CD14-positive monocyte (primary cell): ENCODE measurements around the gene TARP.

Experiments used
- DNase-seq, 3 donors: peaks; one replicate each; pipeline ENCODE4 v3.0.0-alpha.2; 2011 to 2022
- H2AFZ ChIP-seq: 2 replicates; pipeline ENCODE4 v1.6.0; 2012; ENCODE audit warnings: mild to moderate bottlenecking, low read depth, low read length, inconsistent platforms; ENCODE audit not compliant: insufficient read depth, poor library complexity, severe bottlenecking
- H3K27ac ChIP-seq, 2 donors: 1 replicate in 1 of 2; 2 replicates in 1 of 2; pipeline ENCODE4 v1.5.1; 2012 to 2013; ENCODE audit warnings: low read length in 2 of 2, control low read depth in 1 of 2, inconsistent platforms in 1 of 2, low read depth in 1 of 2, mild to moderate bottlenecking in 1 of 2
- H3K27me3 ChIP-seq, 2 donors: one replicate each; pipeline versions ENCODE4 v1.6.0 to v1.6.1; 2011 to 2013; ENCODE audit warnings: low read length in 2 of 2; ENCODE audit not compliant: control insufficient read depth in 2 of 2, insufficient read depth in 2 of 2
- H3K36me3 ChIP-seq, 2 donors: replicated peaks in 1 of 2; 1 replicate in 1 of 2; 2 replicates in 1 of 2; pipeline versions ENCODE4 v1.5.1 to v1.6.1; 2012 to 2013; ENCODE audit warnings: low read length in 2 of 2, control low read depth in 1 of 2, inconsistent platforms in 1 of 2, mild to moderate bottlenecking in 1 of 2; ENCODE audit not compliant: insufficient read depth in 2 of 2, control insufficient read depth in 1 of 2
- H3K4me1 ChIP-seq, 2 donors: 1 replicate in 1 of 2; 2 replicates in 1 of 2; pipeline versions ENCODE4 v1.5.1 to v1.6.1; 2012 to 2013; ENCODE audit warnings: low read length in 2 of 2, control low read depth in 1 of 2, inconsistent platforms in 1 of 2, mild to moderate bottlenecking in 1 of 2, moderate library complexity in 1 of 2; ENCODE audit not compliant: insufficient read depth in 2 of 2, control insufficient read depth in 1 of 2
- H3K4me2 ChIP-seq: replicated peaks from 2 replicates; pipeline ENCODE3; 2012; ENCODE audit warnings: low read length, moderate library complexity, mild to moderate bottlenecking; ENCODE audit not compliant: poor library complexity, severe bottlenecking; ENCODE audit errors: extremely low read depth
- H3K4me3 ChIP-seq, 3 experiments: fragments of 200-600 bp in 1 of 3; sonication (generic) in 1 of 3; replicated peaks in 1 of 3; 1 replicate in 2 of 3; 2 replicates in 1 of 3; pipeline ENCODE4 v1.5.1; 2011 to 2013; ENCODE audit warnings: low read length in 3 of 3, mild to moderate bottlenecking in 3 of 3, control low read depth in 2 of 3, low read depth in 2 of 3, inconsistent platforms in 1 of 3, moderate library complexity in 1 of 3
- H3K79me2 ChIP-seq: 2 replicates; pipeline ENCODE4 v1.6.0; 2012; ENCODE audit warnings: mild to moderate bottlenecking, control low read depth, inconsistent platforms, low read length, moderate library complexity; ENCODE audit not compliant: insufficient read depth
- H3K9ac ChIP-seq: 2 replicates; pipeline ENCODE4 v1.6.0; 2017; ENCODE audit warnings: low read length, mild to moderate bottlenecking; ENCODE audit not compliant: insufficient read depth, poor library complexity, severe bottlenecking
- H3K9me3 ChIP-seq, 2 donors: replicated peaks in 1 of 2; 1 replicate in 1 of 2; 2 replicates in 1 of 2; pipeline versions ENCODE4 v1.5.1 to v1.6.1; 2012 to 2013; ENCODE audit warnings: low read length in 2 of 2, control low read depth in 1 of 2; ENCODE audit not compliant: control insufficient read depth in 1 of 2, insufficient read depth in 1 of 2
- H4K20me1 ChIP-seq: 2 replicates; pipeline ENCODE4 v1.6.0; 2012; ENCODE audit warnings: mild to moderate bottlenecking, low read length, control low read depth, moderate library complexity; ENCODE audit not compliant: insufficient read depth
- H3K27ac Mint-ChIP-seq, 7 donors: one replicate each; pipeline ENCODE4 v1.8.0; 2020; ENCODE audit warnings: mild to moderate bottlenecking in 7 of 7, mixed read lengths in 7 of 7, moderate library complexity in 6 of 7, inconsistent platforms in 2 of 7
- H3K27me3 Mint-ChIP-seq, 3 donors: one replicate each; pipeline ENCODE4 v1.8.0; 2021 to 2022; ENCODE audit warnings: low read depth in 3 of 3, mild to moderate bottlenecking in 3 of 3, mixed read lengths in 3 of 3, moderate library complexity in 3 of 3, inconsistent platforms in 1 of 3
- H3K36me3 Mint-ChIP-seq, 2 donors: one replicate each; pipeline ENCODE4 v1.8.0; 2020; ENCODE audit warnings: mixed read lengths in 2 of 2, inconsistent platforms in 1 of 2, mild to moderate bottlenecking in 1 of 2
- H3K4me1 Mint-ChIP-seq: one replicate; pipeline ENCODE4 v1.8.0; 2020; ENCODE audit warnings: mild to moderate bottlenecking, mixed read lengths
- H3K4me3 Mint-ChIP-seq, 2 donors: one replicate each; pipeline ENCODE4 v1.8.0; 2020; ENCODE audit warnings: mild to moderate bottlenecking in 2 of 2, mixed read lengths in 2 of 2, moderate library complexity in 1 of 2
- H3K9me3 Mint-ChIP-seq, 7 donors: one replicate each; pipeline ENCODE4 v1.8.0; 2020 to 2022; ENCODE audit warnings: mixed read lengths in 7 of 7, mild to moderate bottlenecking in 6 of 7, moderate library complexity in 6 of 7, inconsistent platforms in 2 of 7
- WGBS: methylation state at CpG from one replicate; pipeline ENCODE4 v1.1.5; 2013; ENCODE audit warnings: missing lambda C conversion rate; ENCODE audit not compliant: insufficient coverage; 5-methylcytosine and 5-hydroxymethylcytosine counted together
- intact Hi-C, 2 donors: fragments of 100-400 bp; cut with micrococcal nuclease; formaldehyde crosslinking; loops; one replicate each; pipeline versions ENCODE4 v1.15.0 to v1.15.1; 2023
- TF ChIP-seq, protein P1 (sequence below): fragments of 200-600 bp; IDR thresholded peaks from one replicate; pipeline ENCODE4 v1.8.0; 2022; ENCODE audit warnings: antibody characterized with exemption, mild to moderate bottlenecking

Gene TARP

DNA sequence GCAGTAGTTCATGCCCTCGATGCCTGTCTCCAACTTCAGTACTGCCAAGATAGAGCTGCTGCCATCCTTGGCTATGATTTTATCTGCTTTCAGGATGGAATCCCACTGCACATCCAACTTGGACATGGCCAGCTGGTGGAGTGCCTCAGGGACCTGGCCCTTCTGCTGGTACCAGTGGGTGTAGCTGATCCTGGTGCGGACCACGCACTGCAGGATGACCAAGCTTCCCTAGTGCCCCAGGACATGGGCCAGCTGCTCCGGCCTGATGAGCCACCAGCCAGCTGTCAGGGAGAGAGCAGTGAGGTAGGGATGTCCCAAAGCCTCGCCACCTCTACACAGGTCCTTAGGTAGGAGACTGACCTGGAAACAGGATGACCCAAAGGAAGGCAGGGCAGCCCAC lies 49.0 kb upstream of the TARP start:
- H3K4me3 ChIP-seq = no peak overlapping the region
- peaks cover 0 to 3% (median 2%) of the 10 kb centered on the region in 3 donors for H3K27me3 Mint-ChIP-seq
- H3K9me3 Mint-ChIP-seq = peaks cover 0 to 4% (median 0%) of the 10 kb centered on the region in 7 donors
- peaks cover 14% of the 10 kb centered on the region in 2 donors for H3K4me1 ChIP-seq
- H3K4me2 ChIP-seq = no peak overlapping the region
- TF ChIP-seq, protein P1, sequence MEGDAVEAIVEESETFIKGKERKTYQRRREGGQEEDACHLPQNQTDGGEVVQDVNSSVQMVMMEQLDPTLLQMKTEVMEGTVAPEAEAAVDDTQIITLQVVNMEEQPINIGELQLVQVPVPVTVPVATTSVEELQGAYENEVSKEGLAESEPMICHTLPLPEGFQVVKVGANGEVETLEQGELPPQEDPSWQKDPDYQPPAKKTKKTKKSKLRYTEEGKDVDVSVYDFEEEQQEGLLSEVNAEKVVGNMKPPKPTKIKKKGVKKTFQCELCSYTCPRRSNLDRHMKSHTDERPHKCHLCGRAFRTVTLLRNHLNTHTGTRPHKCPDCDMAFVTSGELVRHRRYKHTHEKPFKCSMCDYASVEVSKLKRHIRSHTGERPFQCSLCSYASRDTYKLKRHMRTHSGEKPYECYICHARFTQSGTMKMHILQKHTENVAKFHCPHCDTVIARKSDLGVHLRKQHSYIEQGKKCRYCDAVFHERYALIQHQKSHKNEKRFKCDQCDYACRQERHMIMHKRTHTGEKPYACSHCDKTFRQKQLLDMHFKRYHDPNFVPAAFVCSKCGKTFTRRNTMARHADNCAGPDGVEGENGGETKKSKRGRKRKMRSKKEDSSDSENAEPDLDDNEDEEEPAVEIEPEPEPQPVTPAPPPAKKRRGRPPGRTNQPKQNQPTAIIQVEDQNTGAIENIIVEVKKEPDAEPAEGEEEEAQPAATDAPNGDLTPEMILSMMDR = no peak
- no peak overlapping the region for H3K9ac ChIP-seq
- no peaks in the 10 kb centered on the region for H3K79me2 ChIP-seq
- peaks cover 17% of the 10 kb centered on the region for H3K4me1 Mint-ChIP-seq
- no peak overlapping the region for H2AFZ ChIP-seq
- no peaks in the 10 kb centered on the region for H3K9me3 ChIP-seq
- H3K27ac ChIP-seq = no peak overlapping the region
- H3K27me3 ChIP-seq = no peaks in the 10 kb centered on the region
- intact Hi-C loops = loop anchor here in 1 of 2 donors (10.0 kb wide), 1 partner anchor 108 kb away; no protein-coding TSS in a partner anchor
- H3K4me3 Mint-ChIP-seq = no peak overlapping the region
- no peaks in the 10 kb centered on the region for H4K20me1 ChIP-seq
- WGBS = 100% methylated on average over 5 of the region's 5 CpGs
- no peak for DNase-seq
- no peaks in the 10 kb centered on the region for H3K36me3 ChIP-seq
- peaks cover 5 to 10% of the 10 kb centered on the region in 2 donors for H3K36me3 Mint-ChIP-seq
- no peak overlapping the region for H3K27ac Mint-ChIP-seq

DNA sequence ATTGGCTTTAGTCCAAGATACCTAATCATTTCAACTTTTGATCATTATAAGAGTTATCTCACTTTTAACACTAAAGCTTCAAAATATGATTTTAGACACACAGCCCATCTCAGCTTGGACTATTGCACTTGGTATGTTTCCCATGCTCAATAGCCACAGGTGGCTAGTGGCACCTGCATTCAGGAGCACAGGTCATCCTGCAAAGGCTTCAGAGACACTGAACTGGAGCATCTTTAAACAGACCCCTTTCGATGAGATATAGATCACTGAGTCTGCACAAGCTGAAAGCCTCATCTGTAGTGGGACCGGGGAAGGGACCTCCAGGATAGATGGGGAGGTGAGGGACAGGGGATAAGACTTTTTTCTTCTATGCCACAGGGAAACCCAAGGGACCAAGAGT lies 48.5 kb upstream of the TARP start:
- Histone ChIP-seq H3K9ac (no peak overlapping the region), H3K36me3 (no peaks in the 10 kb centered on the region), H3K79me2 (peaks cover under 1% of the 10 kb centered on the region), H3K9me3 (no peaks in the 10 kb centered on the region), H3K27ac (no peak overlapping the region), H3K4me2 (no peak overlapping the region), H3K27me3 (no peaks in the 10 kb centered on the region), H4K20me1 (no peaks in the 10 kb centered on the region), H3K4me1 (peaks cover 19% of the 10 kb centered on the region in 2 donors), H3K4me3 (no peak overlapping the region), H2AFZ (no peak overlapping the region)
- Mint-ChIP-seq H3K27ac (no peak overlapping the region), H3K4me3 (no peak overlapping the region), H3K36me3 (peaks cover 4 to 7% of the 10 kb centered on the region in 2 donors), H3K4me1 (peaks cover 22% of the 10 kb centered on the region), H3K27me3 (peaks cover 0 to 3% (median 2%) of the 10 kb centered on the region in 3 donors), H3K9me3 (peaks cover 0 to 4% (median 0%) of the 10 kb centered on the region in 7 donors)
- DNase-seq = no peak
- 100% methylated on average over 2 of the region's 2 CpGs for WGBS
- intact Hi-C loops = loop anchor here in 1 of 2 donors (10.0 kb wide), 1 partner anchor 107 kb away; no protein-coding TSS in a partner anchor
- TF ChIP-seq, protein P1 = no peak
